ENCODE results near the gene ZSWIM7.

- TF ChIP-seq, protein P1, sequence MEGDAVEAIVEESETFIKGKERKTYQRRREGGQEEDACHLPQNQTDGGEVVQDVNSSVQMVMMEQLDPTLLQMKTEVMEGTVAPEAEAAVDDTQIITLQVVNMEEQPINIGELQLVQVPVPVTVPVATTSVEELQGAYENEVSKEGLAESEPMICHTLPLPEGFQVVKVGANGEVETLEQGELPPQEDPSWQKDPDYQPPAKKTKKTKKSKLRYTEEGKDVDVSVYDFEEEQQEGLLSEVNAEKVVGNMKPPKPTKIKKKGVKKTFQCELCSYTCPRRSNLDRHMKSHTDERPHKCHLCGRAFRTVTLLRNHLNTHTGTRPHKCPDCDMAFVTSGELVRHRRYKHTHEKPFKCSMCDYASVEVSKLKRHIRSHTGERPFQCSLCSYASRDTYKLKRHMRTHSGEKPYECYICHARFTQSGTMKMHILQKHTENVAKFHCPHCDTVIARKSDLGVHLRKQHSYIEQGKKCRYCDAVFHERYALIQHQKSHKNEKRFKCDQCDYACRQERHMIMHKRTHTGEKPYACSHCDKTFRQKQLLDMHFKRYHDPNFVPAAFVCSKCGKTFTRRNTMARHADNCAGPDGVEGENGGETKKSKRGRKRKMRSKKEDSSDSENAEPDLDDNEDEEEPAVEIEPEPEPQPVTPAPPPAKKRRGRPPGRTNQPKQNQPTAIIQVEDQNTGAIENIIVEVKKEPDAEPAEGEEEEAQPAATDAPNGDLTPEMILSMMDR (IDR thresholded peaks at IDR 0.05): no peak
- no peak for TF ChIP-seq POLR2A (IDR thresholded peaks at IDR 0.05)
These were observed 38.1 kb upstream of the ZSWIM7 start for GRCh38 chr17:16037636-16038035.

Data from heart left ventricle (tissue), 13 donors.